CD4-positive, alpha-beta T cell treated with Interleukin-21 for 1 hour (primary cell): Measurements from ENCODE around the gene SASH1.
A peak's percentile ranks its signal among the peaks of the same experiment; 100 is the strongest.

ENCODE experiments used
- DNase-seq: peaks from one replicate; pipeline ENCODE4 v3.0.0-alpha.2; 2020

The SASH1 gene

GRCh38 chr6:148463671-148464070, 121.0 kb downstream of the SASH1 start:
- DNase-seq, result no peak

DNA sequence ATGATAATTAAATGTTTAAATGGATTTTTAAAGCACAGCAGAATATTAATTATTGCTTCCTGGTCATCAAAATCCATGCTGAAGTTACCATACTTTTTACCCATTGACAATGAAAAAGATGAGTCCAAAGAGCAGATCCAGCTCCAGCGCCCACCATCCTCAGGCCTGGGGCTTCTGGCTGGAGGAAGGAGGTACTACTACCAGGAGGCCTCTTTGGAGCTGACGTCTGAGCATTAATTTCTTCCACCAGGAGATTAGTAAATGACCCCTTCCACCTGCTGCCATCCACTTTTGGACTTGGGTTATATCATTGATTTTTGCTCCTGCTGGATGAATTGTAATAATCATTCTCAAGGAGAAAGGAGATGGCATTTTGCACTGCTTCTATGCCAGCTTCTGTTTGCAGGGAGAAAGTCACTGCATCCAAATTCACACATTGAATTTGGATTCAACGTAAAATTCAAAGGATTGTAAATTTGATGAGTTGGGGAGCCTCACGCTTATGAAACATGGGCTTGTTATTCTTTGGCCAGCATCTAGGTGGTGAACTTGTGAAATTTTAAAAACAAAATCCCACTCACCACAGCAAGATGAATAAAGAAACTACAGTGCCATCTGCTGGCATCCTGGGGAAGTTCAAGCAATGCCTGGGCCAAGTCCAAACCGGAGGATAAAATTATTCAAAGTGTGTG, 121.8 kb downstream of the SASH1 start:
- DNase-seq, result peak; percentile 51

GRCh38 chr6:148465011-148465335, 122.3 kb downstream of the SASH1 start:
- DNase-seq, result no peak

DNA sequence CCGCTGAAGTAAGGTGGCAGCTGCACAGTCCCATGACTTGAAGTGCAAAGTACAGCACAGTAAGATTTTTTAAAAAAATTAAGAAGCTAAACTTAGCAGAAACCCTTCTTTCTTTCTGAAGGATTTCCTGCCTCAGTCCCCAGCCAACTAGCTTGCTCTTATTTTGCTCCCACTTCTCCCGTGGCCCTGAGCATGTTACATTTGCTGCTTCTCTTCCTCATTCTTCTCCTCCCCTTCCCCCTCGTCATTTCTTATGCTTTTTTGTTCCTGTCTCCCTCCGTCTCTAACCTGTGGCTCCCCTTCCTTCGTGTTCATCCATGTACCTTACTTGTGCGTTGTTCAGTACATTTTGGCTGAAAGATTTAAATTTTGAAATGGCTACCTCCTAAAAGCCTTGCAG, 123.0 kb downstream of the SASH1 start:
- no peak for DNase-seq

DNA sequence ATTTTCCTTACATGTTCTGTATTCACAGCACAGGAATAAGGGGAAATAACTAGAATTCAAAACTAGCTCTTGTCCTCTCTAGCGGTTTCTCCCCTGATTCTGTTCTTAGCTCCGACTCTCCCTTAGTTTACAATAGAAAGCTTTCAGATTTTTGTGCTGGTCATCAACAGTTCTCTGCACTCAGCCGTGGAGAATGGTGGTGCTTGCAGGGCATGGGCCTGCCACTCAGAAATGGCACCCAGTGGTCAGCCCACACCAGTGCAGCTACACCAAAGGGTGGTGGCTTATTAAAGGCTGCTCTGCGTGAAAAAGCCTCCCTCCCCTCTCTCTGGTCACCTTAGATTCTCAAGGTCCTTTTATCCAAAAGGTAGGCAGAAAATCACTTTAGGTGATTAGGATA, 123.5 kb downstream of the SASH1 start:
- DNase-seq, result no peak

- DNase-seq, result no peak
These were observed 125.3 kb downstream of the SASH1 start for GRCh38 chr6:148467926-148468325.

- no peak for DNase-seq
These were observed 127.5 kb downstream of the SASH1 start for GRCh38 chr6:148470156-148470555.

DNA sequence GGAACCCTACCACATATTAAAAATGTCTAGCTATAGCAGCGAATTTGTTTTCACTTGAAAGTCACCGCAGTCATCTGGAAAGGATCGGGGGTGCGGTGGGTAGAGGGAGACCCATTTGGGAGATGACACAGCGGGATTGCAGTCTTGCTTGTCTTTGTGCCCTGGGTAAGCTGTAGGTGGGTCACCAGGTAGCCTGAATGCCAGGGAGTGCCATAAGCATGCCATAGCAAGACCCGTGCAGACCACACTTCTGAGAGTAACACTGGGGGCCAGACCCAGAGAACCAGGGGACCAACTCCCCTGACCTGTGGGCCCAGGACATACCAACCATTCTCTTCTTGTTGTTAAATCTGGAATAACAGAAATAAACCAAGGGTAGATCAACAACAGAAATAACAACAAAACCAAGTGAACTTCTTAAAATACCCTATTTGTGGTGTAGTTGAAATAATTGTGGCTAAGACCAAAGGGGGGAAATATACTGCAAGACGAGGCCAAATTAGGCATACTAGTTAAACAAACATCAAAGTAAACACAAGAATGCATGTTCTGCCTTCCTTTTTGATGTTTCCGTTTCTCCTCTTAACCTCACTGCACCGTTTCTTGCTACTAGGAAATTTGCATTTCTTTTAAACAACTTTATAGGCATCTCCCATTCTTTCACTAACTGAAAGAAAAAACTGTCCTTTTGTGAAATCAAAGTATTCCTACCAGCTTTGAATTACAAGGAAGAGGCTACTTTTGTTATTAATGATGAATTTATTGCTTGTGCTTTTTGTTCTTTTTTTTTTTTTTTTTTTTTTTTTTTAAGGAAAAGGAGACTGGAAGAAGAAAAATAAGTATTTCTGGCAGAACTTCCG, 128.2 kb downstream of the SASH1 start:
- no peak for DNase-seq

DNA sequence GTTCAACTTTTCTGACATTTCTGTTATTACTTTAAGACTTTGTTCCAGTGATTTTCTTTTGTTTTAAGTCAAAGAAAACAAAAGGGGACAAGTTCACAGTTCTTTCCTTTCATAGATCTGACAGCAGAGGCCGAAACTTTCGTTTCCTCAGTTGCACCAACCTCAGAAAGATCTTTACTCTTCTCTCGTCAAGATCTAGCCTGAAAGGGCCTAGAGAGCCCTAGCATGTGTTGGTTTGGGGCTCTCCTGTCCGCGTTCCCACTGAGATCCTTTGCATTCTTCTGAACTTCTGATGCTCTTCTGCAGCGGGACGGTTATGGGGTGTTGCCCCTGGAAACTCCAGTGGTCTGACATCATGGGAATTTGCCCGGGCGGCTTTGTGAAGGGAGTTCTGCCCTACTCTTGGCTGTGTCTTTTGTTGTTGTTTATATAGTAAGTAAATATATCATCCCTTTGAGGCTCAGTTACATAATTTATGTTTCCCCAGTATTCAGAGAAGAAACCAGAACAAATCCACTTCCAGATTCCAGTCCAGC, 129.1 kb downstream of the SASH1 start:
- DNase-seq, result no peak

DNA sequence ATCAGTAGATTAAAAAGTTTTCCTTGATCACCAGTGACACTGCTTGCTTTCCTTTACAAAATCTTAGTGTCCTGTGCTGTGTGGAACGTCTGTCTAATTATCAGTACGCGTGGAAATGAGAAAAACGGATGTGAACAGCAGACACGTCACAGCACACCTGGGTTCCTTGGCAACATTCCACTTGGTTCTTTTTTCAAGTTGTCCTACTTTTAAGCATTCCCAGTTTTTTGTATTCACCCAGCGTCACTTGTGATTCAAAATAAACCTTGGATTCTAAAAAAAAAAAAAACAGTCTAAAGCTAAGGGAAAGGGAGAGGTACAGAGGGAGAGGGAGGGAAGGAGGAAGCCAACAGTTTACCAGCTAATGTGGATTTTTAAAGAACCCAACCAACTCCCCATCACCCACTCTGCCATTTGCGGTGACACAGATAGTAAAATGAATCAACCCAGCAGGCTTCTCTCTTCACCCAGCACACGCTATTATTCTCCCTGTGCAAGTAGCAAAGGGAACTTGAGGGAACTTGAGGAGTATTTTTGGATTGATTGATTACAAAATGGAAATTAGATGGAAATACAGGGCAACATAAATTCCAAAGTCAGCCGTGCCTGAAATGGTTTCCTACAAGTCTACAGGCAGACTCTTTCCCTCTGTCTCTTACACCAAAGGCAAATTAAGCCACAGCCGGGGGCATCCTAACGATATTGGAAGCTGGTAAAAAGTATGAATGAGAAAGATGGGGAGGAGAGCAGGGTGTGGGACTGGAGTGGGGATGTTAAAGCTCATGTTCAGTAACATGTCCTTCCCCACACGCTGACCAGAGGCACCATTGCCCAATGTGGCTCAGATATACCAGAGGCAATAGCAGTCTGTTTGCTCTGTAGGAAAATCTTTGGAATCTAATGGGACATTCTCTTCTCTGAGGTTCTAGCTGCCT, 129.8 kb downstream of the SASH1 start:
- no peak for DNase-seq

GRCh38 chr6:148479497-148479896, 136.9 kb downstream of the SASH1 start:
- no peak for DNase-seq

DNA sequence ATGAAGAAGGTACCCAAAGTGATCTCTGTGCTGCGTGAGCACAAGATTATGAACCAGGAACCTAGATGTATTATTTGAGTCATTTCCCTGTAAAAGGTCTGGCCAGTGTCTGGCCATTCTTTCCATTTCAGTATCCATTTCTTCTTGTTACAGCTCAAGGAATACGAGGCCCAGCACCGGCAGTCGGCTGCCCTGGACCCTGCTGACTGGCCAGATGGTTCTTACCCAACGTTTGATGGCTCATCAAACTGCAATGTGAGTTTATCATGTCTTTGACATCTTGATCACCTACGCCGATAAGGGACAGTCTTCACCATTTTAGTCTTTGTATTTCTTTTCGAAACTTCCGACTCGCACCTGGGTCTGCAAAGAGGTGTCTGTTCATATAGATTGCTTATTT, 144.8 kb downstream of the SASH1 start:
- no peak for DNase-seq

- DNase-seq, result no peak
These were observed 149.1 kb downstream of the SASH1 start for GRCh38 chr6:148491638-148492251.

GRCh38 chr6:148492654-148493290, 150.1 kb downstream of the SASH1 start:
- no peak for DNase-seq

DNA sequence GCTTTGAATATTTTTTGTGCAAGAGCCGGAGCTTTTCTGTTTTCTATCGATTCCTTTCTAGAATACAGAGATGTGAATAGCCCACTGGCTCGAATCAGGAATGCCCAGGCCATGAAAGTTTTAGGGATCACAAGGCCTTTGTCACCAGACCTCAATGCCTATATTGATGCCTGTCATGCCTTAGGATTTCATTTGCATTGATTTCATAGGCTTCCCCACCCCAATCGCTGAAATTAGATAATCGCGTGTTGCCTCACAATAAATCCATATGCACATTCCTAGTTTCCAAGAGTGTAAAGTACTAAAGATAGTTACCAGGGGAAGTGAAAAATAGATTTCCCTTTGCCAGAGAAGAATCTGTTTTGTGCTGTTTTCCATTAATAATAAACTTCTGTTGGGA, 150.8 kb downstream of the SASH1 start:
- no peak for DNase-seq

DNA sequence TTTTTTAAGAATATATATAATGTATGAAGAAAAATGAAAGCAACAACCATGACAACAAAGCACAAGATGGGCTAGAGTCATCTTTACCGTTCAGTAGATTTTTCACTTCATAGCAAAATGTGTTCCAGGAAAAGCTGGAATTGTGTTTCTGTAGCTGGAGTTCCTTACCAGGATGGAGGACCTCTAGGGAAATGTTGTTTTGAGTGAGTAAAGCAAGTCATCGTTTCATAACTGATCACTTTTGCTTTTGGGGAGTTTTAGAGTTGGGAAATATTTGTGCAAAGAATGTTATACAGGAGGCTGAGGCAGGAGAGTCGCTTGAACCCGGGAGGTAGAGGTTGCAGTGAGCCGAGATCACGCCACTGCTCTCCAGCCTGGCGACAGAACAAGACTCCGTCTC, 151.6 kb downstream of the SASH1 start:
- DNase-seq, result no peak

GRCh38 chr6:148495029-148495428, 152.4 kb downstream of the SASH1 start:
- no peak for DNase-seq

DNA sequence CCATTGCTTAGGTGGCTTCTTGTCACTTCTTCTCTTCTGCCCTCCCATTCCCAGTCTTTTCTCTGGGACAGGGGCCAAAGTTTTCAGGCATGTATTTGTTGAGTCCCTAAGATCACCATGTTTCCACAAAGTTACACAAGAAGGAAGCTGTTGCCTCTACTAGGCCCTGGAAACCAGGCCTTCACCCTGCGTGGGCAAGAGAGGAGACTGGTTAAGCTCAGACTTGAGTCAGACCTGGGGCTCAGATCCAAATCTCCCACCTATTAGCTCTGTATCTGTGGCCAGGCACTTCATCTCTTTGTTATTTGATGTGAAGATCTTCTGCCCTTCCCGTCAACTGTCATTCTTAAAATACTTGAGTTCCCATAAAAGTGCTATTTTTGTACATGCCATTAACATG, 154.6 kb downstream of the SASH1 start:
- no peak for DNase-seq

- DNase-seq, result no peak
These were observed 155.1 kb downstream of the SASH1 start for GRCh38 chr6:148497717-148498116.

- no peak for DNase-seq
These were observed 157.8 kb downstream of the SASH1 start for GRCh38 chr6:148500402-148500801.

DNA sequence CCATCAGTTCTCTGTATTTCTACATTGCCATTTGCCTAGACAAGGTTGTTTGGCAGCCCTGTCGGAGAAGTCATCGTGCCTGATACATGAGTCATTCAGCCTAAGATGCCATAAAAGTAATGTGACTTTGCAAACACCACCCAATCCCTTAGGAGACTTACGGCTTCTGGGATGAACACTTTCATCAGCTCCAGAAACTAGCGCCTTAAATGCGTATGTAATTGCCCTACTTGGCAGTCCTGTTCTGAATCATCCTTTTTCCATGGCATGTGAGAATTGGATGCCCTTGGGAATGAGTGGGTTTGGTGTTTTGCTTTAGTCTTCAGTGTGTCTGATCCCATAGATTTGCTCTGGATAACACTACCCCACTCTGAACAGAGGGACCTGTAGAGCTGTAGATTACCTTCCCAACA, 158.5 kb downstream of the SASH1 start:
- no peak for DNase-seq

DNA sequence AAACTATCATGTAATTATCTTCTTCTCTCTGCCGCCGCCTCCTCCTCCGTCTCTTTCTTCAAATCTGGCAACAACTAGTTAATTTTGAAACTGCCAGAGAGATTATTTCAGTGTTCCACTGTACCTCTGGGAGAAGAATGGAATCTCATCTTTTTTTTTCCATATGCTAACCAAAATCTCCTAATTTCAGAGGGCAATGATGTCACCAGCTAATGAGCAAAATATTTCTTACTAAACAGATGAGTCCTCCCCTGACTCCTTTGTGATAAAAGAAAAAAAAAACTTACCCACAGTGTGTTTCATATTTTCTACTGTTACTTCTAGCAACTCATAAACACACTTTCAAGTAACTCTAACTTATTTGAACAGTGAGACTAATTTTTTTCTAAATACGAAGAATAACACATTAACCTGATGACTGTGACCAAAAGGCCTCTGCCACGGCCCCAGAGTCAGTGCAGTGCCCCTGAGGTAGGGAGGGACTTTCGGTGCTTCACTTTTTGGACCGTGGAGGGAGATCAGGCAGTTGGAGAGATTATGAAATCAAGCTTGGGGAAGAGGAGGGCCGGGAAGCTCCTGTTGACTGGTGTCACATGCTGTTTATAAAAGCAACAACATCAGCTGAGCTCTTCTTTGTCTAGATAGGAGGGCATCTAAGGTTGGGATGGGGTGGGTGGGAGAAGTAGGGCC, 159.6 kb downstream of the SASH1 start:
- DNase-seq, result no peak
